ENCODE data around the gene CAPN1.

CAPN1 gene

DNA sequence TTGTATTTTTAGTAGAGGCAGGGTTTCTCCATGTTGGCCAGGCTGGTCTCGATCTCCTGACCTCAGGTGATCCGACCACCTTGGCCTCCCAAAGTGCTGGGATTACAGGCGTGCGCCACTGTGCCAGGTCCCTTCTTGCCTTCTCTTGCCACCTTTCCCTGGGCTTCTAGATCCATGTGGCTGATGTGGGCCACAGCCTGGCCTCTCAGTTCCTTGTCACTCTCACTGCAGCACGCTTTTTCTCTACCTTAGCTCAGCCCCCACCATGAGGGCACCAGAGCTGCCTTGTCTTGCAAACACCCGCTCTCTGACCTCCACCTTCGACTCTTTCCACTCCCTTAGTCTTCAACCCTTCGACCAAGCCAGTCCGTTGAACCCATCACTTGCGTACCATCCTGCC, 7.5 kb downstream of the CAPN1 start:
- in situ Hi-C loops (cut with HindIII; ENCODE audit: low sequenced_read_pairs) = no loop called here

DNA sequence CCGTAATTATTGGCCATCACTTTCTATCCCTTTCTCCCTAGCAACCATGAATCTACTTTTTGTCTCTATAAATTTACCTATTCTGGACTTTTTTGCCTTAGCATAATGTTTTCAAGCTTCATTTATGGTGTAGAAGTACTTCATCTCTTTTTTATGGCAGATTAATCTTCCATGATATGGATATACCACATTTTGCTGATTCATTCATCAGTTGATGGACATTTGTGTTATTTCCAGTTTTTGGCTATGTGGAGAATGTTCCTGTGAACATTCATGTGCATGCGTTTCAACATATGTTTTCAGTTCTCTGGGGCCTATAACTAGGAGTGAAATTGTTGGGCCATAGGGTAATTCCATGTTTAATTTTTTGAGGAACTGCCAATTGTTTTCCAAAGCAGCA, 12.8 kb downstream of the CAPN1 start:
- in situ Hi-C loops (cut with HindIII; ENCODE audit: low sequenced_read_pairs) = no loop called here

DNA sequence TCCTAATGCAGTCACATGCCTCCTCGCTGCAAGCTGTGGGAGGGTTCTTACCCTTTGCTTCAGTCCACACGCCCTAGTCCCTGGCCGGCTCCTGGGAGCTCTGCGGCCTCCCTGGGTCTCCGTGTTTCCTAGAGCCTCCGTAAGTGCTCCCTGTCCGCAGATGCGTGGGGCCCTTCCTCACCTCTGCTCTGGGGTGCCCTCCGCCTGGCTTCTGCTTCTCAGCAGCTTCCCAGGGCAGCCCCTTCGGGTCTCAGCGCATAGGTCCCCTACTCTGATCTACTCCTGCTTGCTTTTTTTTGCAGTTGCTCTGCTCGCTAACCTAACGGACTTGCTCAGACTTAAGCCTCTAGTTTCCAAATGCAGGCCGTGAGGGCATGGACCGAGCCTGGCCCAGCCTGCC, 22.4 kb downstream of the CAPN1 start:
- in situ Hi-C loops (cut with HindIII; ENCODE audit: low sequenced_read_pairs) = no loop called here

DNA sequence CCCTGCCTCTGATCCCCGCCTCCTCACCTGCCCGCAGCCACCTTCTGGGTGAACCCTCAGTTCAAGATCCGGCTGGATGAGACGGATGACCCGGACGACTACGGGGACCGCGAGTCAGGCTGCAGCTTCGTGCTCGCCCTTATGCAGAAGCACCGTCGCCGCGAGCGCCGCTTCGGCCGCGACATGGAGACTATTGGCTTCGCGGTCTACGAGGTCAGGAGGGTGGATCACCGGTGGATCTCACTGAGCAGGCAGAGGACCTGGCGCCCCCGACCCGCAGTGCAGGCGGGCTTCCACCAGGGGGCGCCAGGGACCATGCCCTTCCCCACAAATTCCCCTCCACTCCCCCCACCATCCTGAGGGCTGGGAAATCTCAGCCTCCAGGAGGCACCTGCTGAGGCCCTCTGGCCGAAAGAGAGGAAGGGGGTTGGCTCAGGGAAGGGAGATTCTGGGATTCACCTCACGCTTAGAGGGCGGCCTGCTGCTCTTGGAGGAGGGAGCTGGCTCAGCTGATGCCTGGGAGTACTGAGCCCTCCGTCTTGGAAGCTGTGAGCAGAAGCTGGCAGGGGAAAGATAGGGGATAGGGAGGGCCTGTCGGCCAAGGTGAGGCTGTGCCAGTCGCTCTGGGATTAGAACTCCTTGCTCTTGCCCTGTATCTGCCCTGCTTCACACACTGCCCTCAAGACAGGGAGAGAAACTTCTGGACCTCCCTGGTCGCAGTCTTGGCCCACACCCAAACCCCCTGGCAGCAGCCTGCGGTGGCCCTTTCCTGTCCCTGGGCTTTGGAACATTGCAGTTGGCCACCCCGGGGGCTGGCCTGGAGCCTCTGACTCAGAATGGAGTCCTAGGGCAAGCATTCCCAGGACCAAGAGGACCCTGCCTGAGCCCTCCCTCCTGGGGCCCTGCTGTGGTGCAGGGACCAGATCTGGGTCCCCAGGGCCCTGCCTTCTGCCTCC, 23.2 kb downstream of the CAPN1 start:
- in situ Hi-C loops (cut with HindIII; ENCODE audit: low sequenced_read_pairs) = no loop called here

DNA sequence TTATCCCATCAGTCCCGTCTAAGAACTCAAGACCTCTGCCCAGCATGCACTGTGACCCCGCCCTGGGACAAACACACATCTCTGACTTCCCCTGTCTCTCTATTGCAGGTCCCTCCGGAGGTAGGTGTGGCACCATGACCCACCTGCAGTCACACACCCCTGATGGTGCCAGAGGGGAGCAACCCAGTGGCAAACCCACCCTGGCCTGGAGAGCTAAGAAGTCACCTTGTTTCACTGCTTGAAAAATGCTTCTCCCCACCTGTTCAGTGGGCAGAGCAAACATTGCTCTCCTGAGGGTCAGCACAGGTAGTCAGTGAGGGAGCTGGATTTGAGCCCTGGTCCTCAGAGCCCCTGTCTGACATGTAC, 23.9 kb downstream of the CAPN1 start:
- in situ Hi-C loops (cut with HindIII; ENCODE audit: low sequenced_read_pairs) = no loop called here

DNA sequence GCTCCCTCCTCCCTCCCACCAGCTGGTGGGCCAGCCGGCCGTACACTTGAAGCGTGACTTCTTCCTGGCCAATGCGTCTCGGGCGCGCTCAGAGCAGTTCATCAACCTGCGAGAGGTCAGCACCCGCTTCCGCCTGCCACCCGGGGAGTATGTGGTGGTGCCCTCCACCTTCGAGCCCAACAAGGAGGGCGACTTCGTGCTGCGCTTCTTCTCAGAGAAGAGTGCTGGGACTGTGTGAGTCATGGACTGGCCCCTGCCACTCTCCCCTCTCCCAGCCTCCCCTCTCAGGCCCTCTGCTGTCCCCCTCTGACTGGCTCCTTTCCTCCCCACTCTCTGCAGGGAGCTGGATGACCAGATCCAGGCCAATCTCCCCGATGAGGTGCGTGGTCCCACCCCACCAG, 24.7 kb downstream of the CAPN1 start:
- in situ Hi-C loops (cut with HindIII; ENCODE audit: low sequenced_read_pairs) = no loop called here

DNA sequence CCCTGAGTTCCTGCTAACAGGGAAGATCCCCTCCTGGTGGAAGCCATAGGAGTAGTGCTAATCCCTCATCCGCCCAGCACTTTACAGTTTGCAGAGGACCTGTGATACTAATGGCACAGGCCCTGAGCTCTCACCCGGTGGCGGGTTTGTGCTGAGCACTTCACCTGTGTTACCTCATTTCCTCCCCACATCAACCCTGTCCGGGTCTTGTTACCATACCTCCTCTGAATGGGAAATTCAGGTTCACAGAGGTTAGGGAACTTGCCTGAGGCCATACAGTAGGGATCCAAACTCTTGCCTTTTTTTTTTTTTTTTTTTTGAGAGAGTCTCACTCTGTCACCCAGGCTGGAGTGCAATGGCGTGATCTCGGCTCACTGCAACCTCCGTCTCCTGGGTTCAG, 25.2 kb downstream of the CAPN1 start:
- in situ Hi-C loops (cut with HindIII; ENCODE audit: low sequenced_read_pairs) = no loop called here

DNA sequence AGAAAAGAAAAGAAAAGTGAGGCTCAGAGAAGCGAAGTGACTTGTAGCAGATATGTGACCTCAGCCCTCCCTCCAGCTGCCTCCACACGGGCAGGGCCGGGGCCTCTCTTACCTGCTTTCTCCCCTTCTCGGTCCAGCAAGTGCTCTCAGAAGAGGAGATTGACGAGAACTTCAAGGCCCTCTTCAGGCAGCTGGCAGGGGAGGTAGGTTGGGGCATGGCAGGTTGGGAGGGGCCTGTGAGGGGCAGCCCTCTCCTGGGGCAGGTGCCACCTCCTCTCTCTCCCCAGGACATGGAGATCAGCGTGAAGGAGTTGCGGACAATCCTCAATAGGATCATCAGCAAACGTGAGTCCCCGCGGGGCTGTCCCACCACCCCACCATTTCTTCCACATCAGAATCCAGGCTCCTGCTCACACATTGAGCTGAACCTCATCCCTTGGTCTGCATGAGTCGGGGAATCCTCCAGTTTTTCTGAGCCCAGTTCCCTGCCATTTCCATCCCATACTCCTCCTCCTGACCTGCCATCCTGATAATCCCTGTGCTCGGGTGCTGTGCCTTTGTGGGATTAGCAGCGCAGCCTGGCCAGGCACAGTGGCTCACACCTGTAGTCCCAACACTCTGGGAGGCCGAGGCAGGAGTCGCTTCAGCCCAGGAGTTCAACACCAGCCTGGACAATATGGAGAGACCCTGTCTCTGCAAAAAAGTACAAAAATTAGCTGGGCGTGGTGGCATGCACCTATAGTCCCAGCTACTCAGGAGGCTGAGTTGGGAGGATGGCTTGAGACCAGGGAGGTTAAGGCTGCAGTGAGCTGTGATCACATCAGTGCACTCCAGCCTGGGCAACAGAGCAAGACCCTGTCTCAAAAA, 26.4 kb downstream of the CAPN1 start:
- in situ Hi-C loops (cut with HindIII; ENCODE audit: low sequenced_read_pairs) = no loop called here

DNA sequence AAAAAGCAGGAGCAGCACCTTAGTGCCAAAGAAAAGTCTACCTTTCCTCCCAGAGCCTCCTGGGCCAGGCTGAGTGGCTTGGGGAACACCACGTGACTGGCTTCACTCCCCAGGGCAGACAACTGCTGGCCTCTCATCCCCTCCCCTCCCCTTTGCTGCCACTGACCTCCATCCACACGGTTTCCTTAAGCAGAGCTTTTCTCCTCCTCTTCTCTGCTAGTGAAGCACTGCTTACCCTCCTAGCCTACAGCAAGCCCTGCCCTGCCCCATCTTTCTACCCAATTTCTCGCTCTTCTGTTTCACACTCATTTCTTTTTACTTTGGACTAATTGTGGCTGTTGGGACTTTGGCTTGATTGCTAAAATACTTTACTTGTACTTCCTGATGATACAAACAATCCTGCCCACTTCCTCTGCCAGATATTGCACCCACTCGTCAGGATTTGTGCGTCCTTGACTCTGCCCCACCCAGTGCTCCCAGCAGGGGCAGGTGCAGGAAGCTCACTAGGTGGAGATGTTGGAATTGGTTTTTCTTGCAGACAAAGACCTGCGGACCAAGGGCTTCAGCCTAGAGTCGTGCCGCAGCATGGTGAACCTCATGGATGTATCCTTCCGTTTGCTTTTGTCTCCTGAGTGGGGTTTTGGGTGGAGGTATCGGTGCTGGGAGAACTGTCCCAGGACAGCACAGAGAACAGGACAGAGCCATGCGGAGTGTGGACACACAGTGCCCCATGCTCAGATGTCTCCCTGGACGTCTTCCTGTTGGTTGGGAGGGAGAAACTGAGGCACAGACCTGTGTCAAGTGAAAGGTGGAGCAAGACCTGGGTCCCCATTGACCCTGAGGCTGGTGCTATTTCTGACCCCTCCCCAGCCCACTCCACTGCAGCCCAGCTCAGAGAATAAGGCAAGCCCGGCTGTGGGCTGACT, 27.3 kb downstream of the CAPN1 start:
- in situ Hi-C loops (cut with HindIII; ENCODE audit: low sequenced_read_pairs) = no loop called here

DNA sequence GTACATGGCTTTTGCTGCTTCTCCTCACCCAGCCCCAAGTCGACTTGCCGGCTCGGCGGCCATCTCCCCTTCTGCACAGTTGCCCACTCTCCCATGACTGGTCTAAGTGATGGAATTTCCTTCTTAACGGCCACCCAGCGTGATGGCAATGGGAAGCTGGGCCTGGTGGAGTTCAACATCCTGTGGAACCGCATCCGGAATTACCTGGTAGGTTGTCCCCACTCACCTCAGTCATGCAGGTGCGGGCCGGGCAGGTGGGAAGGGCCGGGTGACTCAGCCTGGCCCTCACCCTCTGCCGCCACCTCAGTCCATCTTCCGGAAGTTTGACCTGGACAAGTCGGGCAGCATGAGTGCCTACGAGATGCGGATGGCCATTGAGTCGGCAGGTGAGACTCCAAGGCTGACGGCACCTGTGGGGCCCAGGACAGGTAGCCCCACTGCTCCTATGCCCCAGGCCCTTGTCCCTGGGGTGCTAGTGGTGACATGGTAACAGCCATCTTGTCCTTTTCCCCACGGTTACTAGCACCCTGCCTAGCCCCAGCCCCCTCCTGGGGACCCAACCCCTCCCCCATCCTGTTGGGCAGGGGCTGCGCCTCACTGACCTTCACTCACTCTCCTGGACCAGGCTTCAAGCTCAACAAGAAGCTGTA, 28.1 kb downstream of the CAPN1 start:
- in situ Hi-C loops (cut with HindIII; ENCODE audit: low sequenced_read_pairs) = no loop called here

DNA sequence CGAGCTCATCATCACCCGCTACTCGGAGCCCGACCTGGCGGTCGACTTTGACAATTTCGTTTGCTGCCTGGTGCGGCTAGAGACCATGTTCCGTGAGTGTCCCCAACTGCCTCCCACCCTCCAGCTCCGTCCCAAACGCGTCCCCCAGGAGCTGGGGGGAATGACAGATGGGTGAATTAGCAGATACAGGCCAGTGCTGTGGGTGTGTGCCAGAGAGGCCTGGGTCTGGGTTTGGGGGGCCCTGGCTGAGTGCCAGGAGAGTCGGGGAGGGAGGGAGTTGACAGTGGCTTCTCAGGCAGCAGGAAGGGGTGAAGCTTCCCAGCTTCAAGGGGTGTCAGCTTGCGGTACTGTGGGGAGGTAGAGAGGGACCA, 28.6 kb downstream of the CAPN1 start:
- in situ Hi-C loops (cut with HindIII; ENCODE audit: low sequenced_read_pairs) = no loop called here

DNA sequence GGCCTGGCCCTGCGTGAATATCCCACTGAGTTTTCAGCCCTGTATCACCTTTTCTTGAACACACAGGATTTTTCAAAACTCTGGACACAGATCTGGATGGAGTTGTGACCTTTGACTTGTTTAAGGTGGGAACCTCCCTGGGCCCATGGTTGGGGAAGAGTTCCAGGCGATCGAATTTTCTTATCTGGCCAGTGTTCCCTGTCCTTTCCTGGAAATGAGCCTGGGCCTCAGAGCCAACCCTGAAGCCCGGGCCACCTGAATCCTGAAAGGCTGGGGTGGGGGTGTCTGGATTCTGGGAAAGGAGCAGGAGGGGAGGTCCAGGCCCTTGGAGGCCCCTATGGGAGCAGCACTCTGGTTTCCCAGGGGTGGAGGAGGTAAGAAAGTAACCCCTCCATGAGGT, 29.0 kb downstream of the CAPN1 start:
- in situ Hi-C loops (cut with HindIII; ENCODE audit: low sequenced_read_pairs) = no loop called here

DNA sequence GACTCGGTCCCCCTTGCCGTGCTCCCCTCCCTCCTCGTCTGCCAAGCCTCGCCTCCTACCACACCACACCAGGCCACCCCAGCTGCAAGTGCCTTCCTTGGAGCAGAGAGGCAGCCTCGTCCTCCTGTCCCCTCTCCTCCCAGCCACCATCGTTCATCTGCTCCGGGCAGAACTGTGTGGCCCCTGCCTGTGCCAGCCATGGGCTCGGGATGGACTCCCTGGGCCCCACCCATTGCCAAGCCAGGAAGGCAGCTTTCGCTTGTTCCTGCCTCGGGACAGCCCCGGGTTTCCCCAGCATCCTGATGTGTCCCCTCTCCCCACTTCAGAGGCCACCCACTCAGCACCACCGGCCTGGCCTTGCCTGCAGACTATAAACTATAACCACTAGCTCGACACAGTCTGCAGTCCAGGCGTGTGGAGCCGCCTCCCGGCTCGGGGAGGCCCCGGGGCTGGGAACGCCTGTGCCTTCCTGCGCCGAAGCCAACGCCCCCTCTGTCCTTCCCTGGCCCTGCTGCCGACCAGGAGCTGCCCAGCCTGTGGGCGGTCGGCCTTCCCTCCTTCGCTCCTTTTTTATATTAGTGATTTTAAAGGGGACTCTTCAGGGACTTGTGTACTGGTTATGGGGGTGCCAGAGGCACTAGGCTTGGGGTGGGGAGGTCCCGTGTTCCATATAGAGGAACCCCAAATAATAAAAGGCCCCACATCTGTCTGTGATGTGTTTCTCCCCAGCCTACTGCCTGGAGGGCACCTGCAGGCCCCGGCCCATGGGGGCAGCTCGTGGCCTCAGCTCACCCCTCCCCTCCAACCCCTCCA, 29.8 kb downstream of the CAPN1 start:
- in situ Hi-C loops (cut with HindIII; ENCODE audit: low sequenced_read_pairs) = no loop called here

DNA sequence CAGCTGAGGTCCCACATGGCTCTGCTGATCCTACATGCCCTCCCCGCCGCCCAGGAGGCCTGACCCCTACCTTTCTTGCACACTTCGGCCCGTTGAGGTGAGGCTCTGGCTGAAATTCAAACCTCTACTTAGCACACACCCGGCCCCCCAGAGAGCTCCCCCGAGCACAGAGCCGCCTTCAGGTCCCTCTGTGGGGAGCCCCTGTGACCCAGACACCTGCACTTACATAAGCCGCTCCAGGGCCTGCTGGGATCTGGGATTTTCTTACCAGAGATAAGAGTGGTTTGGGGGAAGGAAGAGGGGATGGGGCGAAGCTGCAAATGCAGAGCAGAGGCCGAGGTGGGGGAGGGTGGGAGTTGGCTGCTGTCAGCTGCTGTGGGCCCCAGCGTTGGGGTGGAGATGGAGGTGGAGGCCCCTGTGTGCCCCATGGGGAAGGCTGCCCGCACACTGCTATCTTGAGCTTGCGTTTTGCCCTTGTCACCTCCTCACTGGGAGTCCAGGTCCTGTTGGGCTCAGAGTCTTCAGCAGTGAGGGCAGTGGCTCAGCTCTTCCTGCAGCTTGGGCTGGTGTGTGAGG, 30.6 kb downstream of the CAPN1 start:
- in situ Hi-C loops (cut with HindIII; ENCODE audit: low sequenced_read_pairs) = no loop called here

DNA sequence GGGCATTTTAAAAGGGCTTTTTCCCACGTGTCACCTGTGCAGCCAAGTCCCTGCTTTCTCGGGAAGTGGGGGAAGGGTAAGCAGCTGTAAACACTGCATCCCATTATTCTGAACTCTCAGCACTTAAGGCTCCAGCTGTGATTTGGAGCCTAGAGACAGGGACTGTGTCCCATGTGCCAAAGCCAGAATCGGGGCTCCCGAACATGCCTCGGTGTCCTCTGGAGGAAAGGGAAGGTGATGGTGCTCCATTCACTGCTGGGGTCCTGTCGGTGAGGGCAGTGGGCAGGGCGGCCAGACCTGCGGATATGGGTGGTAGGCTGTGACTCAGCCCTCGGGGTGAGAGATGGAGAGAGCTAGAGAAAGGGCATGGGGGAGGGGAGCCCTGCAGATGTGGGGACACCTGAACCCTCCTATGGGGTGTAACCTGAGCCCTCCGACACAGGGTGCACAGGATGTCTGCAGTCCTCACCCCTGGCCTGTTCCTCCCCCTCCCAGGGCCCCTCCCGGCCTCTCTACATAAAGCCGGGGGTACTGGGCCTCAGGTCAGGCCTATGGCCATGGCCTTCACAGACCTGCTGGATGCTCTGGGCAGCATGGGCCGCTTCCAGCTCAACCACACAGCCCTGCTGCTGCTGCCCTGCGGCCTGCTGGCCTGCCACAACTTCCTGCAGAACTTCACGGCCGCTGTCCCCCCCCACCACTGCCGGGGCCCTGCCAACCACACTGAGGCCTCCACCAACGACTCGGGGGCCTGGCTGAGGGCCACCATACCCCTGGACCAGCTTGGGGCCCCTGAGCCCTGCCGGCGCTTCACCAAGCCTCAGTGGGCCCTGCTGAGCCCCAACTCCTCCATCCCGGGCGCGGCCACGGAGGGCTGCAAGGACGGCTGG, 31.8 kb downstream of the CAPN1 start:
- in situ Hi-C loops (cut with HindIII; ENCODE audit: low sequenced_read_pairs) = no loop called here

DNA sequence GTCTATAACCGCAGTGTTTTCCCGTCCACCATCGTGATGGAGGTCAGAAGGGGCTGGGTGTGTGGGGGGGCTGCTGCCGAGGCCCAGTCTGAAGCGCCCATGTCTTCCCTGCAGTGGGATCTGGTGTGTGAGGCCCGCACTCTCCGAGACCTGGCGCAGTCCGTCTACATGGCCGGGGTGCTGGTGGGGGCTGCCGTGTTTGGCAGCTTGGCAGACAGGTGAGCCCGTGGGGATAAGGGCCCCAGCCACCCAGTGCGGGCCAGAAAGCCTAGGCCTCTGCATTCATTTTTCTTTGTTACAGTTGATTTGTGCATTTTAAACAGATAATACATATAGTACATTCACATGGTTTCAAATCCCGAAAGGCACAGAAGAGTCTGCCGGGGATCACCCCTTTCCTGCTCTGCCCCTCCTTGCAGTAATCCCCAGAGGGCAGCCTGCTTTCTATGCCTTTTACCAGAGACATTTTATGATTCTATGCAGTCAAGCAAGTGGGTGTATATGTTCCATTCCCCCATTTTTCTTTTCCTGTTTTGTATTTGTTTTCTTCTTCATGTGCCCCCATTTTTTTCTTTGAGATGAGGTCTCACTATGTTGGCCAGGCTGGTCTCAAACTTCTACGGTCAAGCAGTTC, 32.6 kb downstream of the CAPN1 start:
- in situ Hi-C loops (cut with HindIII; ENCODE audit: low sequenced_read_pairs) = no loop called here

DNA sequence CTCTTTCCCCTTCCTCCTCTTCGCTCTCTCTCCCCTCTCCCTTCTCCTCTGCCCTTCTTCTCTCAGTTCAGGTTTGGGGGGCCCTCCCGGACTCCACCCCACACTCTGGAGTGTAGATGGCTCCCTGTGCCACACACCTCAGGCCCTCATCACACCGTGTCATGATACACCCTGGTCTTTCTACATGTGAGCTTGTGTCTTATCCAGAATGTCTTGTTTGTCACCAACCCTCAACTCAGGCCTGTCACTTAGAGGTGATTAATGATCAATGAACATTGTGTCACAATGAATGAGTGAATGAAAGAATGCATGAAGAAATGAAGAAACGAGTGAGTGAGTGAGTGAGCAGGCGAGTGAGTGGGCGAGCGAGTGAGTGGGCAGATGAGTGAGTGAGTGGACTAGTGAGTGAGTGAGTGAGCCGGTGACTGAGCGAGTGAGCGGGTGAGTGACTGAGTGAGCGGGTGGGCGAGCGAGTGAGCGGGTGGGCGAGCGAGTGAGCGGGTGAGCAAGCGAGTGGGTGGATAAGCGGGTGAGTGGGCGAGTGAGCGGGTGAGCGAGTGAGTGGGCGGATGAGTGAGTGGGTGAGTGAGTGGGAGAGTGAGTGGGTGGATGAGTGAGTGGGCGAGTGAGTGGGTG, 33.8 kb downstream of the CAPN1 start:
- in situ Hi-C loops (cut with HindIII; ENCODE audit: low sequenced_read_pairs) = no loop called here
